Neural progenitor cell (in vitro differentiated cells): ENCODE results near the gene ZFAND3. TPM values are rescaled to one million over a fixed set of nuclear protein-coding genes. Genes with fewer than 3 reads are reported as not detected.
A peak's percentile ranks its signal among the peaks of the same experiment; 100 is the strongest.

Experiments used
- DNase-seq: peaks from one replicate; pipeline ENCODE4 v3.0.0-alpha.2; 2016; ENCODE audit warnings: low spot score
- H2AFZ ChIP-seq: fragments of 200-600 bp; sonication (generic); replicated peaks from 2 replicates; pipeline ENCODE4 v1.6.1; 2016; ENCODE audit warnings: antibody characterized with exemption
- H3F3A ChIP-seq: fragments of 200-600 bp; sonication (generic); 2 replicates; pipeline ENCODE4 v1.6.1; 2016; ENCODE audit warnings: antibody characterized with exemption, low read depth
- H3K27ac ChIP-seq: fragments of 200-600 bp; sonication (generic); 2 replicates; pipeline ENCODE4 v1.5.1; 2016; ENCODE audit warnings: mild to moderate bottlenecking
- H3K27me3 ChIP-seq: fragments of 200-600 bp; sonication (generic); 2 replicates; pipeline ENCODE4 v1.6.1; 2016; ENCODE audit warnings: mild to moderate bottlenecking, moderate library complexity
- H3K36me3 ChIP-seq: fragments of 200-600 bp; sonication (generic); 2 replicates; pipeline ENCODE4 v1.5.1; 2016
- H3K4me1 ChIP-seq: fragments of 200-600 bp; sonication (generic); 2 replicates; pipeline ENCODE4 v1.6.1; 2016; ENCODE audit warnings: mixed run types
- H3K4me2 ChIP-seq: fragments of 200-600 bp; sonication (generic); 2 replicates; pipeline ENCODE4 v1.6.1; 2016
- H3K4me3 ChIP-seq: fragments of 200-600 bp; sonication (generic); 2 replicates; pipeline ENCODE4 v1.5.1; 2016
- H3K79me2 ChIP-seq: fragments of 200-600 bp; sonication (generic); 2 replicates; pipeline ENCODE4 v1.6.1; 2016; ENCODE audit warnings: low read depth
- H3K9ac ChIP-seq: fragments of 200-600 bp; sonication (generic); 2 replicates; pipeline ENCODE4 v1.6.1; 2016
- H3K9me3 ChIP-seq: fragments of 200-600 bp; sonication (generic); 2 replicates; pipeline ENCODE4 v1.5.1; 2016; ENCODE audit warnings: low read depth
- H4K20me1 ChIP-seq: fragments of 200-600 bp; sonication (generic); 2 replicates; pipeline ENCODE4 v1.6.1; 2016; ENCODE audit warnings: low read depth
- H3K27ac Mint-ChIP-seq: 3 replicates; pipeline ENCODE4 v1.8.0; 2021; ENCODE audit warnings: mixed read lengths
- H3K27me3 Mint-ChIP-seq: 2 replicates; pipeline ENCODE4 v1.8.0; 2022; ENCODE audit warnings: low read depth, mild to moderate bottlenecking, inconsistent platforms, moderate library complexity, mixed read lengths; ENCODE audit not compliant: insufficient read depth
- H3K36me3 Mint-ChIP-seq: 3 replicates; pipeline ENCODE4 v1.8.0; 2021; ENCODE audit warnings: mixed read lengths
- H3K4me1 Mint-ChIP-seq: 3 replicates; pipeline ENCODE4 v1.8.0; 2021; ENCODE audit warnings: mixed read lengths
- H3K4me3 Mint-ChIP-seq: 3 replicates; pipeline ENCODE4 v1.8.0; 2021; ENCODE audit warnings: mild to moderate bottlenecking, moderate library complexity, mixed read lengths
- H3K9me3 Mint-ChIP-seq: 3 replicates; pipeline ENCODE4 v1.8.0; 2020; ENCODE audit warnings: mixed read lengths
- CTCF ChIP-seq: fragments of 200-600 bp; sonication (generic); IDR thresholded peaks from 2 replicates; pipeline ENCODE4 v1.5.1; 2017; ENCODE audit warnings: antibody characterized with exemption, mild to moderate bottlenecking
- EZH2 ChIP-seq: fragments of 200-600 bp; sonication (generic); IDR thresholded peaks from 2 replicates; pipeline ENCODE4 v1.6.1; 2017; ENCODE audit warnings: antibody characterized with exemption, mild to moderate bottlenecking, moderate library complexity
- EZH2phosphoT487 ChIP-seq: fragments of 200-600 bp; sonication (generic); IDR thresholded peaks from 2 replicates; pipeline ENCODE4 v1.6.1; 2017; ENCODE audit warnings: antibody characterized with exemption
- total RNA-seq: library from RNA; depleted of rRNA; stranded (reverse); fragments of >200 nt; gene quantifications from 2 replicates; pipeline ENCODE4 v1.2.3, GENCODE V29; 2015; ENCODE audit warnings: low replicate concordance

The ZFAND3 gene
- total RNA-seq, 1 donor from 2014 or later: 24.3 TPM

- TF ChIP-seq EZH2 (no peak), CTCF (no peak)
- H3K9me3 ChIP-seq: no peaks in the 10 kb centered on the region
- H3K4me1 ChIP-seq: peaks cover 4% of the 10 kb centered on the region
- no peak overlapping the region for H3K27ac Mint-ChIP-seq
- no peak overlapping the region for H3K27ac ChIP-seq
- H3K4me3 ChIP-seq: no peak overlapping the region
- no peaks in the 10 kb centered on the region for H3K36me3 Mint-ChIP-seq
- peaks cover 21% of the 10 kb centered on the region for H3K4me1 Mint-ChIP-seq
- H3K36me3 ChIP-seq: no peaks in the 10 kb centered on the region
- H3K79me2 ChIP-seq: no peaks in the 10 kb centered on the region
- no peak overlapping the region for H3K9ac ChIP-seq
- no peaks in the 10 kb centered on the region for H3K27me3 ChIP-seq
- no peaks in the 10 kb centered on the region for H3K9me3 Mint-ChIP-seq
- H3F3A ChIP-seq: peaks cover 9% of the 10 kb centered on the region
- H3K27me3 Mint-ChIP-seq: peaks cover 13% of the 10 kb centered on the region
- H3K4me3 Mint-ChIP-seq: no peak overlapping the region
- DNase-seq: no peak
- H4K20me1 ChIP-seq: no peaks in the 10 kb centered on the region
- no peak overlapping the region for H3K4me2 ChIP-seq
- peak overlapping the region; percentile 22 for H2AFZ ChIP-seq
These were observed 27.0 kb upstream of the ZFAND3 start for GRCh38 chr6:37792457-37793033.

DNA sequence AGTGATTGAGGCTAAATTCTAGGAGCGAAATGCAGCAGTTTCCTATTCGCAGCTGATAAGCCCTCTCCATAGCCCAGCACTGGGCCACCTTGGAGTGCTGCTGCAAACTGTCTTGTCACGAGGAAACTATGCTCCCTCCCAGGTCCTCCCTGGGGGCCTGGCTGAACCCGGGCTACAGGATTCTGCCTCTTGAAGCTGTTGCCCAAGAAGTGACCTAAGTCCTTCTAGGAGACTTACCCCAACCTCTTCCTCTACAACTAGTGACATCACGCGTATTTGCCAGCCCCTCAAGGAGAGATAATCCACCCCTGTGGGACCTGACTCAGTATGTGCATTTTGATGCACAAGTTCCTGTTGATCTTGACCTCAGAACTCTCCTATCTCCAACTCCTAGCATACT is 26.5 kb upstream of the ZFAND3 start:
- Histone ChIP-seq H3K79me2 (no peaks in the 10 kb centered on the region), H3K27ac (no peak overlapping the region), H3K36me3 (no peaks in the 10 kb centered on the region), H3K4me3 (no peak overlapping the region), H4K20me1 (no peaks in the 10 kb centered on the region), H3K27me3 (no peaks in the 10 kb centered on the region), H3K4me2 (no peak overlapping the region), H2AFZ (peak overlapping the region; percentile 22), H3K9me3 (no peaks in the 10 kb centered on the region), H3F3A (peaks cover 9% of the 10 kb centered on the region), H3K4me1 (peaks cover 4% of the 10 kb centered on the region), H3K9ac (no peak overlapping the region)
- Mint-ChIP-seq H3K27me3 (peaks cover 13% of the 10 kb centered on the region), H3K27ac (no peak overlapping the region), H3K4me3 (no peak overlapping the region), H3K36me3 (no peaks in the 10 kb centered on the region), H3K9me3 (no peaks in the 10 kb centered on the region), H3K4me1 (peaks cover 17% of the 10 kb centered on the region)
- no peak for DNase-seq
- TF ChIP-seq CTCF: no peak
- TF ChIP-seq EZH2: no peak
- no peak for TF ChIP-seq EZH2phosphoT487

GRCh38 chr6:37794825-37795224 is 24.7 kb upstream of the ZFAND3 start:
- Histone ChIP-seq H3F3A (peaks cover 9% of the 10 kb centered on the region), H3K4me3 (no peak overlapping the region), H3K36me3 (no peaks in the 10 kb centered on the region), H3K9me3 (no peaks in the 10 kb centered on the region), H4K20me1 (no peaks in the 10 kb centered on the region), H3K79me2 (no peaks in the 10 kb centered on the region), H3K27ac (no peak overlapping the region), H3K9ac (no peak overlapping the region), H2AFZ (no peak overlapping the region), H3K27me3 (no peaks in the 10 kb centered on the region), H3K4me1 (peaks cover 4% of the 10 kb centered on the region), H3K4me2 (no peak overlapping the region)
- Mint-ChIP-seq H3K36me3 (no peaks in the 10 kb centered on the region), H3K4me3 (no peak overlapping the region), H3K27ac (no peak overlapping the region), H3K27me3 (peaks cover 13% of the 10 kb centered on the region), H3K4me1 (peaks cover 16% of the 10 kb centered on the region), H3K9me3 (no peaks in the 10 kb centered on the region)
- DNase-seq: no peak
- TF ChIP-seq CTCF (no peak), EZH2phosphoT487 (no peak), EZH2 (no peak)
